ENCODE data around the gene TLN1. TPM values are rescaled to one million over a fixed set of nuclear protein-coding genes. Genes with fewer than 3 reads are reported as not detected.
A peak's percentile ranks its signal among the peaks of the same experiment; 100 is the strongest.

The TLN1 gene
- polyA plus RNA-seq, 1 experiment = 165 TPM

GRCh38 chr9:35666045-35666444, 66.0 kb downstream of the TLN1 start:
- no peak overlapping the region for H3K4me3 ChIP-seq (ENCODE audit: low read depth, low read length)
- DNase-seq (ENCODE audit: low read depth, low spot score) = no peak
- H3K27me3 ChIP-seq (ENCODE audit: control insufficient read depth, insufficient read depth, low read length) = no peaks in the 10 kb centered on the region
- ChIA-PET POLR2A (interaction anchor here (0.7 to 3.1 kb wide), 5 partner anchors 9 to 66 kb away, joined by 3 to 28 read pairs (median 7); partner anchors contain the start of genes CREB3 and TLN1), CTCF (interaction anchor here (0.7 to 2.8 kb wide), 6 partner anchors 14 to 69 kb away, joined by 3 to 14 read pairs (median 8); no protein-coding TSS in a partner anchor)
- TF ChIP-seq, protein P1, sequence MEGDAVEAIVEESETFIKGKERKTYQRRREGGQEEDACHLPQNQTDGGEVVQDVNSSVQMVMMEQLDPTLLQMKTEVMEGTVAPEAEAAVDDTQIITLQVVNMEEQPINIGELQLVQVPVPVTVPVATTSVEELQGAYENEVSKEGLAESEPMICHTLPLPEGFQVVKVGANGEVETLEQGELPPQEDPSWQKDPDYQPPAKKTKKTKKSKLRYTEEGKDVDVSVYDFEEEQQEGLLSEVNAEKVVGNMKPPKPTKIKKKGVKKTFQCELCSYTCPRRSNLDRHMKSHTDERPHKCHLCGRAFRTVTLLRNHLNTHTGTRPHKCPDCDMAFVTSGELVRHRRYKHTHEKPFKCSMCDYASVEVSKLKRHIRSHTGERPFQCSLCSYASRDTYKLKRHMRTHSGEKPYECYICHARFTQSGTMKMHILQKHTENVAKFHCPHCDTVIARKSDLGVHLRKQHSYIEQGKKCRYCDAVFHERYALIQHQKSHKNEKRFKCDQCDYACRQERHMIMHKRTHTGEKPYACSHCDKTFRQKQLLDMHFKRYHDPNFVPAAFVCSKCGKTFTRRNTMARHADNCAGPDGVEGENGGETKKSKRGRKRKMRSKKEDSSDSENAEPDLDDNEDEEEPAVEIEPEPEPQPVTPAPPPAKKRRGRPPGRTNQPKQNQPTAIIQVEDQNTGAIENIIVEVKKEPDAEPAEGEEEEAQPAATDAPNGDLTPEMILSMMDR (IDR thresholded peaks at IDR 0.05; ENCODE audit: low read depth, low read length) = no peak
- no peaks in the 10 kb centered on the region for H3K9me3 ChIP-seq (ENCODE audit: control insufficient read depth, insufficient read depth, low read length)
- no peak overlapping the region for H3K27ac ChIP-seq (ENCODE audit: low read depth, low read length)

GRCh38 chr9:35665471-35665818, 66.5 kb downstream of the TLN1 start:
- CTCF ChIA-PET = interaction anchor here (0.7 to 2.8 kb wide), 10 partner anchors 15 to 110 kb away, joined by 3 to 14 read pairs (median 6); no protein-coding TSS in a partner anchor
- H3K27ac ChIP-seq (ENCODE audit: low read depth, low read length) = no peak overlapping the region

DNA sequence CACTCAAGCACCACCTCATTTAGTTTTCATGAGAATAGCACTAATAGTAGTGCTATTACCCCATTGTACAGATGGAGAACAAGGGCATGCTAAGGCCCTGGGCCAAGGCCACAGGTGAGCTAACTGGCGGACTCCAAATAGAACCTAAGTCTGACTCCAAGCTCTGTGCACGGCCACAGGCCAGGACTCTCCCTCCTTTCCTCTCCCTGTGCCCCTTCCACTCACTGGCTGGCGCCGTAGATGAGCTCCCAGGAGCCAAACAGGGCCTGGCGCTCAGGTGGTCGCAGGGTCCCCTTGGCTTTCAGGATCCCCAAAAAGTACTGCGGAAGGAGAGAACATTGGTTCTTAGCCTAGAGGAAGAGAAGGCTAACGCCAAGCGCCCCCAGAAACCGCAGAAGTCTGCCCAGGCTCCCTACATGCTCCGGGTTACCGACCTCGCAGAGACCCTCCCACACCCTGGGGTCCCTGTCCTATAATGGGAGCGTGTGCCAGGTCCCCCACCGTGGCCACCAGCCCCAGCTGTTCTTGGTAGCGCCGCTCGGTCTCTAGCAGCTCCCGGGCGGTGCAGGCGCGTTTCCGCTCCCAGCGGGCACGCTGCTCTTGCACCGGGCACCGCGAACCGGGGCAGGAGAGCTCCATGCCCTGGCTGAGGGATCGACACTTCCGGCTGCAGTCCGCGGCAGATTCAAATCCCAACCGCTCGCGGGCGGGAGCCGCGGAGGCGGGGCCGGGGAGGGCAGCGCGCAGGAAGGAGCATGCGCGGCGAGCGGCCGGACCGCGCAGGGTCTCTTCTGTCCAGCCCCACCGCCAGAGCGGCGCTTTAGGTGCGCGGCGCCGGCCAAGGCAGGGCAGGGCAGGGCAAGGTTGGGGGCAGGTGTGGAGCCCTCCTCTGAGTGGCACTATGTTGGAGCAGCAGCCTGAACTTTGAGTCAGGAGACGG, 67.2 kb downstream of the TLN1 start, which contains the start of gene ARHGEF39:
Gene ARHGEF39, minus strand, starts transcription at position 665 of the 940 bp plus-strand sequence. Its CDS starts 26 bp downstream, at position 639.
- peak within 1 kb of the TSS; percentile 11 for H3K27ac ChIP-seq (ENCODE audit: low read depth, low read length)

More at GRCh38 chr9:35665471-35665818, 66.5 kb downstream of the TLN1 start:
- TF ChIP-seq, protein P1 (IDR thresholded peaks at IDR 0.05; ENCODE audit: low read depth, low read length) = no peak
- Histone ChIP-seq H3K9me3 (ENCODE audit: control insufficient read depth, insufficient read depth, low read length) (no peaks in the 10 kb centered on the region), H3K4me3 (ENCODE audit: low read depth, low read length) (peak overlapping the region; percentile 71), H3K27me3 (ENCODE audit: control insufficient read depth, insufficient read depth, low read length) (no peaks in the 10 kb centered on the region)
- DNase-seq (ENCODE audit: low read depth, low spot score) = no peak
- POLR2A ChIA-PET = interaction anchor here (1.2 to 3.1 kb wide), 6 partner anchors 16 to 67 kb away, joined by 3 to 28 read pairs (median 8); partner anchors contain the start of genes CREB3 and TLN1

GRCh38 chr9:35662437-35662836, 69.6 kb downstream of the TLN1 start:
- H3K4me3 ChIP-seq (ENCODE audit: low read depth, low read length) = no peak overlapping the region
- POLR2A ChIA-PET = interaction anchor here (0.5 to 2.7 kb wide), 3 partner anchors 26 to 29 kb away, joined by 3 to 16 read pairs (median 3); partner anchors contain the start of gene TPM2
- no peak overlapping the region for H3K27ac ChIP-seq (ENCODE audit: low read depth, low read length)
- no peaks in the 10 kb centered on the region for H3K27me3 ChIP-seq (ENCODE audit: control insufficient read depth, insufficient read depth, low read length)
- H3K9me3 ChIP-seq (ENCODE audit: control insufficient read depth, insufficient read depth, low read length) = no peaks in the 10 kb centered on the region
- no peak for DNase-seq (ENCODE audit: low read depth, low spot score)
- TF ChIP-seq, protein P1 (IDR thresholded peaks at IDR 0.05; ENCODE audit: low read depth, low read length) = no peak
- CTCF ChIA-PET = interaction anchor here (1.9 to 2.4 kb wide), 2 partner anchors 17 to 33 kb away, joined by 6 to 27 read pairs; no protein-coding TSS in a partner anchor

More for the DNA sequence above, 67.2 kb downstream of the TLN1 start, which contains the start of gene ARHGEF39:
- no peak for DNase-seq (ENCODE audit: low read depth, low spot score)
- ChIA-PET CTCF (interaction anchor here (1.0 to 2.8 kb wide), 12 partner anchors 15 to 110 kb away, joined by 3 to 14 read pairs (median 4); no protein-coding TSS in a partner anchor), POLR2A (interaction anchor here (0.9 to 3.1 kb wide), 7 partner anchors 12 to 67 kb away, joined by 3 to 28 read pairs (median 7); partner anchors contain the start of genes CREB3 and TLN1)
- H3K27me3 ChIP-seq (ENCODE audit: control insufficient read depth, insufficient read depth, low read length) = no peaks in the 10 kb centered on the region
- peak within 1 kb of the TSS; percentile 71 for H3K4me3 ChIP-seq (ENCODE audit: low read depth, low read length)
- no peaks in the 10 kb centered on the region for H3K9me3 ChIP-seq (ENCODE audit: control insufficient read depth, insufficient read depth, low read length)
- TF ChIP-seq, protein P1 (IDR thresholded peaks at IDR 0.05; ENCODE audit: low read depth, low read length) = peak; percentile 31

Measured in AG04450 (cell line).